ENCODE measurements around the gene USO1. TPM values are rescaled to one million over a fixed set of nuclear protein-coding genes. Genes with fewer than 3 reads are reported as not detected.

USO1 gene
- total and polyA plus RNA-seq, 2 of the 8 experiments (the other 6 are each of a cell fraction or from before 2014, with no cell fraction given) = 57.3 to 198 TPM

GRCh38 chr4:75745161-75745560 is 20.8 kb downstream of the USO1 start:
- Histone ChIP-seq H3K18ac (ENCODE audit: extremely low read depth, low read length) (no peak overlapping the region), H3K27me3 (replicated peaks in 1 of 4; ENCODE audit: control insufficient read depth in 3 of 4, extremely low read depth in 1 of 4, insufficient read depth in 3 of 4, low read length in 3 of 4) (no peaks in the 10 kb centered on the region), H3K56ac (replicated peaks; ENCODE audit: insufficient read length, low read depth, low read length) (no peak overlapping the region), H4K8ac (ENCODE audit: extremely low read depth, insufficient read depth, low read length) (no peak overlapping the region), H4K5ac (ENCODE audit: insufficient read length, low read depth, low read length) (no peak overlapping the region), H4K20me1 (replicated peaks in 1 of 2; ENCODE audit: control insufficient read depth in 1 of 2, insufficient read depth in 2 of 2, low read length in 2 of 2) (peaks cover 2 to 4% of the 10 kb centered on the region in 2 experiments), H3K79me1 (ENCODE audit: low read depth, low read length) (peaks cover 5% of the 10 kb centered on the region; the same call in 1 of the 2 replicates), H2BK12ac (ENCODE audit: low read depth, low read length) (no peak overlapping the region), H3K4me2 (ENCODE audit: insufficient read depth in 1 of 2, low read depth in 2 of 2, low read length in 2 of 2) (no peak overlapping the region), H2BK5ac (ENCODE audit: low read depth, low read length) (no peak overlapping the region), H3K14ac (ENCODE audit: insufficient read length) (no peak overlapping the region), H3K4me3 (ENCODE audit: extremely low read depth in 1 of 4, insufficient read depth in 2 of 4, low read depth in 3 of 4, low read length in 4 of 4) (no peak overlapping the region), H3K4ac (replicated peaks; ENCODE audit: insufficient read length, low read depth, low read length) (no peak overlapping the region), H3K27ac (ENCODE audit: low read depth, low read length) (no peak overlapping the region), H2BK20ac (ENCODE audit: low read length) (no peak overlapping the region), H3K23ac (ENCODE audit: insufficient read length) (no peak overlapping the region), H2BK15ac (ENCODE audit: low read length) (no peak overlapping the region), H2BK120ac (replicated peaks; ENCODE audit: low read depth, low read length) (no peak overlapping the region), H3K4me1 (replicated peaks in 1 of 4; ENCODE audit: control insufficient read depth in 3 of 4, insufficient read depth in 4 of 4, low read length in 3 of 4) (no peaks in the 10 kb centered on the region), H2AK5ac (ENCODE audit: low read depth, low read length) (no peak overlapping the region), H3K23me2 (ENCODE audit: low read depth, low read length) (no peaks in the 10 kb centered on the region), H3K79me2 (ENCODE audit: control insufficient read depth in 1 of 2, insufficient read depth in 2 of 2, low read length in 2 of 2) (peaks cover 7 to 76% of the 10 kb centered on the region in 2 experiments; a peak in 3 of 4 replicates), H3K9me3 (ENCODE audit: insufficient read depth in 2 of 2, low read depth in 1 of 2, low read length in 1 of 2) (no peaks in the 10 kb centered on the region), H3K9ac (replicated peaks in 1 of 4; ENCODE audit: extremely low read depth in 1 of 4, low read depth in 3 of 4, low read length in 3 of 4) (no peak overlapping the region), H3K36me3 (ENCODE audit: control insufficient read depth in 2 of 4, insufficient read depth in 4 of 4, low read length in 3 of 4) (peaks cover 0 to 13% (median 2%) of the 10 kb centered on the region in 4 experiments; a peak in 2 of 8 replicates), H4K91ac (replicated peaks; ENCODE audit: insufficient read length, low read length) (no peak overlapping the region), H2AFZ (ENCODE audit: low read length) (no peak overlapping the region)
- POLR2A ChIA-PET (ENCODE audit: partially characterized antibody) = interaction anchor here (0.8 to 1.4 kb wide), 6 partner anchors 10 to 75 kb away, joined by 3 to 5 read pairs (median 4); partner anchors contain the start of gene USO1
- FAIRE-seq (no peak), DNase-seq (ENCODE audit: low read depth in 1 of 2, low spot score in 2 of 2) (no peak)
- WGBS, 2 experiments (ENCODE audit: extremely low coverage in 1 of 2, insufficient coverage in 1 of 2, insufficient read length in 1 of 2, insufficient replicate concordance in 2 of 2, low coverage in 1 of 2, low lambda C conversion rate in 2 of 2, missing lambda C conversion rate in 1 of 2) = 96% methylated on average over 2 of the region's 2 CpGs; no CpG with 5 or more reads in 1 of the 2 experiments
- CTCF ChIA-PET (ENCODE audit: partially characterized antibody) = interaction anchor here (0.6 to 1.8 kb wide), 5 partner anchors 22 to 148 kb away, joined by 3 to 5 read pairs (median 3); no protein-coding TSS in a partner anchor
